ENCODE results near the gene ANKRD33B. TPM values are rescaled to one million over a fixed set of nuclear protein-coding genes. Genes with fewer than 3 reads are reported as not detected.
"Not testable (repeated sequence)": the region's sequence is repeated elsewhere in the genome, so short reads cannot be mapped to it uniquely, and the experiment has no call there.

ANKRD33B gene
- total and polyA plus RNA-seq, 2 experiments from 2014 or later = 1.5 to 2.0 TPM

GRCh38 chr5:10604975-10605374 is 41.1 kb downstream of the ANKRD33B start:
- Histone ChIP-seq H3K27me3 (no peaks in the 10 kb centered on the region), H2AFZ (no peak overlapping the region), H3K27ac (no peak overlapping the region), H3K4me2 (no peak overlapping the region), H3K4me3 (no peak overlapping the region), H3K9me3 (ENCODE audit: low read depth) (no peaks in the 10 kb centered on the region), H3K4me1 (ENCODE audit: insufficient read depth) (peaks cover 8% of the 10 kb centered on the region), H3K9me2 (replicated peaks; ENCODE audit: insufficient read depth) (no peaks in the 10 kb centered on the region), H3K79me2 (no peaks in the 10 kb centered on the region), H4K20me1 (ENCODE audit: insufficient read depth, poor library complexity, severe bottlenecking) (no peaks in the 10 kb centered on the region), H3K36me3 (replicated peaks; ENCODE audit: insufficient read depth, low read depth) (no peaks in the 10 kb centered on the region)
- 86% methylated on average over 6 of the region's 6 CpGs for WGBS (ENCODE audit: low lambda C conversion rate, missing lambda C conversion rate)
- no peak for DNase-seq (ENCODE audit: low spot score)
- no peak for TF ChIP-seq EZH2phosphoT487 (IDR thresholded peaks at IDR 0.05; ENCODE audit: low read depth, severe bottlenecking, unreplicated experiment)
- TF ChIP-seq EZH2 (IDR thresholded peaks at IDR 0.05; ENCODE audit: borderline replicate concordance) = no peak
- no peak for TF ChIP-seq CTCF (IDR thresholded peaks at IDR 0.05; ENCODE audit: poor library complexity)

GRCh38 chr5:10606632-10607022 is 42.8 kb downstream of the ANKRD33B start:
- not testable (repeated sequence) for H3K36me3 ChIP-seq (replicated peaks; ENCODE audit: insufficient read depth, low read depth); H3K4me3 ChIP-seq; DNase-seq (ENCODE audit: low spot score); H4K20me1 ChIP-seq (ENCODE audit: insufficient read depth, poor library complexity, severe bottlenecking); H3K9me2 ChIP-seq (replicated peaks; ENCODE audit: insufficient read depth); H3K4me1 ChIP-seq (ENCODE audit: insufficient read depth); H2AFZ ChIP-seq; H3K79me2 ChIP-seq; H3K4me2 ChIP-seq; H3K27ac ChIP-seq; H3K9me3 ChIP-seq (ENCODE audit: low read depth); H3K27me3 ChIP-seq
- WGBS (ENCODE audit: low lambda C conversion rate, missing lambda C conversion rate) = 95% methylated on average over 9 of the region's 9 CpGs

GRCh38 chr5:10607023-10607665 is 43.3 kb downstream of the ANKRD33B start:
- Histone ChIP-seq H3K4me2 (peak overlapping the region; percentile 35), H3K27me3 (no peaks in the 10 kb centered on the region), H3K27ac (peak overlapping the region; percentile 4), H3K36me3 (replicated peaks; ENCODE audit: insufficient read depth, low read depth) (no peaks in the 10 kb centered on the region), H3K4me1 (ENCODE audit: insufficient read depth) (peaks cover 1% of the 10 kb centered on the region), H3K4me3 (no peak overlapping the region), H3K79me2 (no peaks in the 10 kb centered on the region), H3K9me2 (replicated peaks; ENCODE audit: insufficient read depth) (no peaks in the 10 kb centered on the region), H3K9me3 (ENCODE audit: low read depth) (no peaks in the 10 kb centered on the region), H4K20me1 (ENCODE audit: insufficient read depth, poor library complexity, severe bottlenecking) (no peaks in the 10 kb centered on the region), H2AFZ (no peak overlapping the region)
- DNase-seq (ENCODE audit: low spot score) = no peak
- no peak for TF ChIP-seq EZH2 (IDR thresholded peaks at IDR 0.05; ENCODE audit: borderline replicate concordance)
- TF ChIP-seq EZH2phosphoT487 (IDR thresholded peaks at IDR 0.05; ENCODE audit: low read depth, severe bottlenecking, unreplicated experiment) = no peak
- TF ChIP-seq CTCF (IDR thresholded peaks at IDR 0.05; ENCODE audit: poor library complexity) = no peak
- 56% methylated on average over 13 of the region's 13 CpGs for WGBS (ENCODE audit: low lambda C conversion rate, missing lambda C conversion rate)

GRCh38 chr5:10607666-10608073 is 43.8 kb downstream of the ANKRD33B start:
- DNase-seq (ENCODE audit: low spot score) = peak; percentile 61
- Histone ChIP-seq H3K9me2 (replicated peaks; ENCODE audit: insufficient read depth) (no peaks in the 10 kb centered on the region), H3K27me3 (no peaks in the 10 kb centered on the region), H3K79me2 (no peaks in the 10 kb centered on the region), H3K4me2 (peak overlapping the region; percentile 35), H3K36me3 (replicated peaks; ENCODE audit: insufficient read depth, low read depth) (no peaks in the 10 kb centered on the region), H3K27ac (peak overlapping the region; percentile 4), H3K4me3 (no peak overlapping the region), H2AFZ (no peak overlapping the region), H3K9me3 (ENCODE audit: low read depth) (no peaks in the 10 kb centered on the region), H3K4me1 (ENCODE audit: insufficient read depth) (no peaks in the 10 kb centered on the region), H4K20me1 (ENCODE audit: insufficient read depth, poor library complexity, severe bottlenecking) (no peaks in the 10 kb centered on the region)
- TF ChIP-seq EZH2 (IDR thresholded peaks at IDR 0.05; ENCODE audit: borderline replicate concordance) (no peak), EZH2phosphoT487 (IDR thresholded peaks at IDR 0.05; ENCODE audit: low read depth, severe bottlenecking, unreplicated experiment) (no peak)
- WGBS (ENCODE audit: low lambda C conversion rate, missing lambda C conversion rate) = 61% methylated on average over 5 of the region's 5 CpGs

GRCh38 chr5:10608081-10608480 is 44.2 kb downstream of the ANKRD33B start:
- H3K4me1 ChIP-seq (ENCODE audit: insufficient read depth); H3K27me3 ChIP-seq; H3K4me2 ChIP-seq; H2AFZ ChIP-seq; H3K9me3 ChIP-seq (ENCODE audit: low read depth); H3K9me2 ChIP-seq (replicated peaks; ENCODE audit: insufficient read depth); H4K20me1 ChIP-seq (ENCODE audit: insufficient read depth, poor library complexity, severe bottlenecking); H3K36me3 ChIP-seq (replicated peaks; ENCODE audit: insufficient read depth, low read depth); DNase-seq (ENCODE audit: low spot score); H3K4me3 ChIP-seq; H3K27ac ChIP-seq; H3K79me2 ChIP-seq: not testable (repeated sequence)
- WGBS (ENCODE audit: low lambda C conversion rate, missing lambda C conversion rate) = 95% methylated on average over 9 of the region's 9 CpGs
